GM19328 (cell line): ENCODE data around the gene SULT1C4.
"Not testable (repeated sequence)": the region's sequence is repeated elsewhere in the genome, so short reads cannot be mapped to it uniquely, and the experiment has no call there.

Source experiments
- ATAC-seq: cut with Tn5 transposase; IDR thresholded peaks from one replicate; pipeline ENCODE4 v1.9.1; 2021; ENCODE audit warnings: mild to moderate bottlenecking, moderate library complexity; ENCODE audit not compliant: unreplicated experiment

Gene SULT1C4

GRCh38 chr2:108412995-108413710, 35.4 kb downstream of the SULT1C4 start:
- ATAC-seq = no peak

- ATAC-seq = no peak
These were observed 35.9 kb downstream of the SULT1C4 start for GRCh38 chr2:108413711-108414095.

DNA sequence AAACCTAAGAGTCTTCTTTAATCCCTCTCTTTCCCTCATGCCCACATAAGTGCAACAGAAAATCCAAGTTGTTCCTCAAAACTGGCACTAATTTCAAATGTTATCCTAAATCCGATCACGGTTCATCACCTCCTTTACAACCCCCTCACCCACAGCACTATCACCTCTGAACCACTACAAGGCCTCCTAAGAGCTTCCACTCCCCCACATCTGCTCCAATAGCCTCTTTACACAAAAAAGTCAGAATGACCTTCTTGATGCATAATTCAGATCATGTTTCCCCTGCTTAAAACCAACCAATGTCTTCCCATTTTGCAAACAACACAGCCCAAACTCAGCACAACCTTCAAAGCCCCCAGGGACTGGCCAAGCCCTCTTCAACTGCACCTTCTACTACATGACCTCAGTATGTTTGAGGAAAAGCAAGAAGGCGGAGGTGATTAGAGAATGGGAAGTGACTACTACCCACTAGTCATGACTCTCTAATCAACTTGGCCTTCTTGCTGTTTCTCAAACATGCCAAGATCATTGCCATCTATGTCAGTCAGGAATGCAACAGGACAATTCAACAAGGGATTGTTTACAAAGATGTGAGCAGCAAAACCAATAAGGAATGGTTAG, 36.6 kb downstream of the SULT1C4 start:
- ATAC-seq = no peak

- ATAC-seq = no peak
These were observed 37.2 kb downstream of the SULT1C4 start for GRCh38 chr2:108414945-108415344.

- ATAC-seq = no peak
These were observed 39.5 kb downstream of the SULT1C4 start for GRCh38 chr2:108417254-108417653.

DNA sequence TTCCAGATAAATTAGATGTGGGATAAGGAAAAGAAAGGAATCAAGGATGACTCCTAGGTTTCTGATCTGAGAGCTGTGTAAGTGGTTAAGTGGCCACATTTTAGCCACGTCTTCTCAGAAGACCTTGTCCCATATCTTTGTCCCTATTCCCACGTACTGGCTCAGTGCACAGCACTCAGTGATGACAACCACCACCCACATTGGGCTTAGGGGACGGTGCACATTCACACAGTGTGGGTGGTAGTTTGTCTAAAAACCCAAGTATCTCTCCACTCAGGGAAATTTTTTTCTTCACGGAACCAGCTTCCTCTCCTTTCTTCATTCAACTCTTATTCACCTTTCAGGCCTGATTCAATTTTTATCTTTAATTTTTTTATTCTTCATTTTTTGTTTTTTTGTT, 40.7 kb downstream of the SULT1C4 start:
- ATAC-seq = no peak

- no peak for ATAC-seq
These were observed 45.3 kb downstream of the SULT1C4 start for GRCh38 chr2:108423067-108423466.

- ATAC-seq = no peak
These were observed 45.9 kb downstream of the SULT1C4 start for GRCh38 chr2:108423502-108424251.

GRCh38 chr2:108428286-108429009, 50.7 kb downstream of the SULT1C4 start:
- ATAC-seq = no peak

DNA sequence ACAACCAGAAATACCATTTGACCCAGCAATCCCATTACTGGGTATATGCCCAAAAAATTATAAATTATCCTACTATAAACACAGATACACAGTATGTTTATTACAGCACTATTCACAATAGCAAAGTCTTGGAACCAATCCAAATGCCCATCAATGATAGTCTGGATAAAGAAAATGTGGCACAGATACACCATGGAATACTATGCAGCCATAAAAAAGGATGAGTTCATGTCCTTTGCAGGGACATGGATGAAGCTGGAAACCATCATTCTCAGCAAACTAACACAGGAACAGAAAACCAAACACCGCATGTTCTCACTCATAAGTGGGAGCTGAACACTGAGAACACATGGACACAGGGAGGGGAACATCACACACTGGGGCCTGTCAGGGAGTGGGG, 57.8 kb downstream of the SULT1C4 start:
- not testable (repeated sequence) for ATAC-seq

GRCh38 chr2:108436976-108437375, 59.2 kb downstream of the SULT1C4 start:
- no peak for ATAC-seq
